HG02571 (cell line): ENCODE results near the gene CCNE1.

ENCODE experiments used
- ATAC-seq: cut with Tn5 transposase; IDR thresholded peaks from one replicate; pipeline ENCODE4 v1.9.1; 2021; ENCODE audit warnings: mild to moderate bottlenecking, moderate library complexity; ENCODE audit not compliant: unreplicated experiment

The CCNE1 gene

GRCh38 chr19:29872224-29872731 is 60.5 kb downstream of the CCNE1 start:
- no peak for ATAC-seq

GRCh38 chr19:29873024-29873800 is 61.4 kb downstream of the CCNE1 start:
- no peak for ATAC-seq
